Spleen (tissue), 11 donors: ENCODE measurements around the gene LGALS8. TPM values are rescaled to one million over a fixed set of nuclear protein-coding genes. Genes with fewer than 3 reads are reported as not detected.
A peak's percentile ranks its signal among the peaks of the same experiment; 100 is the strongest.
"Not testable (repeated sequence)": the region's sequence is repeated elsewhere in the genome, so short reads cannot be mapped to it uniquely, and the experiment has no call there.

Source experiments
- DNase-seq: peaks from one replicate; pipeline ENCODE4 v3.0.0-alpha.2; 2020
- H3K27ac ChIP-seq, 8 donors: fragments of 200-600 bp; sonication (generic) in 7 of 8; 1 replicate in 4 of 8; 2 replicates in 4 of 8; pipeline versions ENCODE4 v1.5.0 to v1.8.0; 2016 to 2021; ENCODE audit warnings: inconsistent platforms in 4 of 8, mild to moderate bottlenecking in 4 of 8, moderate library complexity in 1 of 8
- H3K27me3 ChIP-seq, 7 donors: fragments of 200-600 bp; sonication (generic) in 6 of 7; replicated peaks in 1 of 7; 1 replicate in 4 of 7; 2 replicates in 3 of 7; pipeline versions ENCODE4 v1.5.0 to v1.8.0; 2016 to 2021; ENCODE audit warnings: inconsistent platforms in 3 of 7, mild to moderate bottlenecking in 1 of 7
- H3K36me3 ChIP-seq, 6 donors: fragments of 200-600 bp; sonication (generic) in 5 of 6; 1 replicate in 4 of 6; 2 replicates in 2 of 6; pipeline versions ENCODE4 v1.5.0 to v1.8.0; 2016 to 2021; ENCODE audit warnings: inconsistent platforms in 2 of 6
- H3K4me1 ChIP-seq, 6 donors: fragments of 200-600 bp; sonication (generic) in 5 of 6; 1 replicate in 3 of 6; 2 replicates in 3 of 6; pipeline versions ENCODE4 v1.5.0 to v1.8.0; 2016 to 2021; ENCODE audit warnings: inconsistent platforms in 3 of 6
- H3K4me3 ChIP-seq, 8 donors: fragments of 200-600 bp; sonication (generic) in 7 of 8; 1 replicate in 4 of 8; 2 replicates in 4 of 8; pipeline versions ENCODE4 v1.5.0 to v1.8.0; 2016 to 2021; ENCODE audit warnings: inconsistent platforms in 4 of 8, mild to moderate bottlenecking in 4 of 8, moderate library complexity in 2 of 8
- H3K9me3 ChIP-seq, 8 donors: fragments of 200-600 bp; sonication (generic) in 7 of 8; 1 replicate in 4 of 8; 2 replicates in 4 of 8; pipeline versions ENCODE4 v1.5.0 to v1.8.0; 2016 to 2021; ENCODE audit warnings: inconsistent platforms in 4 of 8
- POLR2A ChIP-seq, 3 donors: fragments of 450-650 bp; IDR thresholded peaks; one replicate each; pipeline ENCODE4 v1.5.1; 2017; ENCODE audit warnings: antibody characterized with exemption in 3 of 3, mild to moderate bottlenecking in 1 of 3
- POLR2AphosphoS5 ChIP-seq, 3 donors: sonication (generic); formaldehyde crosslinking; IDR thresholded peaks; one replicate each; pipeline ENCODE4 v1.5.1; 2017; ENCODE audit warnings: antibody characterized with exemption in 3 of 3
- WGBS, 5 donors: extraction: QIAGEN DNeasy Blood & Tissue Kit in 3 of 5; methylation state at CpG; one replicate each; pipeline versions ENCODE4 v1.1.5 to v1.1.7; 2013 to 2018; 5-methylcytosine and 5-hydroxymethylcytosine counted together
- intact Hi-C: fragments of 100-400 bp; cut with DNase I; formaldehyde crosslinking; loops from one replicate; pipeline ENCODE4 v1.15.0; 2023; ENCODE audit warnings: low total_unique reads
- polyA plus RNA-seq, 3 donors: library from polyadenylated mRNA; stranded (reverse); fragments of 200-250 nt; gene quantifications; one replicate each; pipeline ENCODE4 v1.2.1, GENCODE V29; 2013
- total RNA-seq, 7 donors: library from RNA; depleted of rRNA in 3 of 7; stranded (reverse); fragments of >200 nt in 3 of 7; fragmentation: NEBNext Ultra II Directional in 4 of 7; extraction: Animal tissue kit (Norgen Biotek cat#: 25700) in 4 of 7; gene quantifications; one replicate each; pipeline versions ENCODE4 v1.1.0 to v1.2.1, GENCODE V29; 2016 to 2021
- TF ChIP-seq, protein P1 (sequence below), 11 experiments: fragments of 200-600 bp in 7 of 11; fragments of 450-650 bp in 4 of 11; sonication (generic) in 4 of 11; IDR thresholded peaks in 8 of 11; conservative IDR thresholded peaks in 3 of 11; 1 replicate in 7 of 11; 2 replicates in 4 of 11; pipeline versions ENCODE4 v1.4.0 to v1.8.0; 2016 to 2021; ENCODE audit warnings: antibody characterized with exemption in 11 of 11, inconsistent platforms in 4 of 11, mild to moderate bottlenecking in 1 of 11
- donor health status: healthy with polysubstance abuse.
- donor health status: DM: no; HTN: no; CAD: no; lungs with moderate emphysema.
- donor health status: DM: no; HTN: no; CAD: no.
- donor health status: Bipolar disorder and iron deficiency.
- donor health status: healthy.
- donor health status: DM: no; HTN: no; CAD: no.
- donor health status: DM: yes; HTN: yes; CAD: no.

Gene LGALS8
- total and polyA plus RNA-seq, 10 donors, result 18.4 to 276 (median 143) TPM

DNA sequence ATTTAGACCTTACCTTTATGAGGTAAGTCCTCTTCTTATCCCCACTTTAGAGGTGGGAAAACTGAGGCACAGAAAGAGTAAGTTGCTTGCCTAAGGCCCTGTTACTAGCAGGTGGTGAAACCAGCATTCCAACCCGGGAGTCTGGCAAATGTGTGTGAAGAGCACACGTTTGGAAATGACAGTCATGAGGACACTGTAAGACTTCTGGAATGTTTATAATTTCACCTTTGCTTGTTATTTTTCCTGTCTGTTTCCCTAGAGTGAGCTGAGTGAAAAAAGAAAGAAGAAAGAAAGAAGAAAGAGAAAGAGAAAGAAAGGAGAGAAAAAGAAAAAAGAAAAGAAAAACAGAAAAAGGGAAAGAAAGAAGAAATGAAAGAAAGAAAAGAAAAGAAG is 21.2 kb upstream of the LGALS8 start:
- no peak for DNase-seq
- no peaks in the 10 kb centered on the region for H3K36me3 ChIP-seq
- intact Hi-C loops, result no loop called here
- peak overlapping the region in 1 of 8 donors; percentile 47 for H3K4me3 ChIP-seq
- no peak for TF ChIP-seq POLR2A (IDR thresholded peaks at IDR 0.05)
- no peak for TF ChIP-seq POLR2AphosphoS5 (IDR thresholded peaks at IDR 0.05)
- TF ChIP-seq, protein P1, sequence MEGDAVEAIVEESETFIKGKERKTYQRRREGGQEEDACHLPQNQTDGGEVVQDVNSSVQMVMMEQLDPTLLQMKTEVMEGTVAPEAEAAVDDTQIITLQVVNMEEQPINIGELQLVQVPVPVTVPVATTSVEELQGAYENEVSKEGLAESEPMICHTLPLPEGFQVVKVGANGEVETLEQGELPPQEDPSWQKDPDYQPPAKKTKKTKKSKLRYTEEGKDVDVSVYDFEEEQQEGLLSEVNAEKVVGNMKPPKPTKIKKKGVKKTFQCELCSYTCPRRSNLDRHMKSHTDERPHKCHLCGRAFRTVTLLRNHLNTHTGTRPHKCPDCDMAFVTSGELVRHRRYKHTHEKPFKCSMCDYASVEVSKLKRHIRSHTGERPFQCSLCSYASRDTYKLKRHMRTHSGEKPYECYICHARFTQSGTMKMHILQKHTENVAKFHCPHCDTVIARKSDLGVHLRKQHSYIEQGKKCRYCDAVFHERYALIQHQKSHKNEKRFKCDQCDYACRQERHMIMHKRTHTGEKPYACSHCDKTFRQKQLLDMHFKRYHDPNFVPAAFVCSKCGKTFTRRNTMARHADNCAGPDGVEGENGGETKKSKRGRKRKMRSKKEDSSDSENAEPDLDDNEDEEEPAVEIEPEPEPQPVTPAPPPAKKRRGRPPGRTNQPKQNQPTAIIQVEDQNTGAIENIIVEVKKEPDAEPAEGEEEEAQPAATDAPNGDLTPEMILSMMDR (IDR thresholded peaks at IDR 0.05 in 8 of 11, conservative IDR thresholded peaks at IDR 0.05 in 3 of 11), result no peak
- peaks cover 3 to 18% (median 13%) of the 10 kb centered on the region in 6 donors for H3K4me1 ChIP-seq
- 40 to 58% (median 50%) methylated on average over 2 of the region's 2 CpGs for WGBS, 5 donors
- peak overlapping the region in 6 of 8 donors; percentile 57 to 78 (median 68) for H3K27ac ChIP-seq
- no peaks in the 10 kb centered on the region for H3K27me3 ChIP-seq
- no peaks in the 10 kb centered on the region for H3K9me3 ChIP-seq

DNA sequence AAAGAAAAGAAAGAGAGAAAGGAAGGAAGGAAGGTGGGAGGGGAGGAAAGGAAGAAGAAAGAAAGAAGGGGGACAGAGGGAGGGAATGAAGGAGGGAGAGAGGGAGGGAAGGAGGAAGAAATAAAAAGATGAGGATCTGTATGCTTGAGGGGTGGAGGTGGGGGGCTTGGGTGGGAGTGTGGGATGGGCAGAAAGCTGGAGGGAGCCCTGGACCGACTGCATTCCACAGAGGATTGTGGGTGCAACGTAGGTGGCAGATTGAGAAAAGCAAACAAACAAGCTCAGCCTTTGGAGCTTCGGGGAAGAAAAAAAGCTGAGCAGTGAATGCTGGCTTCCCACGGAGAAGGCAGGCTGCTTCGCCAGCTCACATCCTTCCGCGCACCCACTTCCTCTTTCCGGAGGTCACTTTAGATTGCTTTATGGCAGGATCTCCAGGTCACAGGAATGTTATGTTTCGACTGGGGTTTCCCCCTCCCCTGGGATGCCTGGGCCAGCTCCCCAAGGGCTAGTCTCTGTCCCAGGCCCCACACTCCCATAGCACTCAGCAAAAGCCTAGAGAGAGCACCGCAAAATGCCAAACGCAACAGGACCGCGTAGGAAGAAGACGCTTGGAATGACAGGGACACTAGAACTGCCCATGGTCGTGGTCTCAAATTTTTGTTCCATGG is 20.7 kb upstream of the LGALS8 start:
- H3K27ac ChIP-seq, result peak overlapping the region in 6 of 8 donors; percentile 57 to 78 (median 68)
- peaks cover 3 to 18% (median 15%) of the 10 kb centered on the region in 6 donors for H3K4me1 ChIP-seq
- H3K27me3 ChIP-seq, result no peaks in the 10 kb centered on the region
- WGBS, 5 donors, result 25 to 32% (median 27%) methylated on average over 15 of the region's 15 CpGs
- DNase-seq, result peak; percentile 86
- peak overlapping the region in 2 of 8 donors; percentile 10 to 47 for H3K4me3 ChIP-seq
- TF ChIP-seq, protein P1 (IDR thresholded peaks at IDR 0.05 in 8 of 11, conservative IDR thresholded peaks at IDR 0.05 in 3 of 11), result no peak
- peak in 2 of 3 donors; percentile 61 to 75 for TF ChIP-seq POLR2AphosphoS5 (IDR thresholded peaks at IDR 0.05)
- TF ChIP-seq POLR2A (IDR thresholded peaks at IDR 0.05), result no peak
- H3K36me3 ChIP-seq, result no peaks in the 10 kb centered on the region
- intact Hi-C loops, result no loop called here
- no peaks in the 10 kb centered on the region for H3K9me3 ChIP-seq

DNA sequence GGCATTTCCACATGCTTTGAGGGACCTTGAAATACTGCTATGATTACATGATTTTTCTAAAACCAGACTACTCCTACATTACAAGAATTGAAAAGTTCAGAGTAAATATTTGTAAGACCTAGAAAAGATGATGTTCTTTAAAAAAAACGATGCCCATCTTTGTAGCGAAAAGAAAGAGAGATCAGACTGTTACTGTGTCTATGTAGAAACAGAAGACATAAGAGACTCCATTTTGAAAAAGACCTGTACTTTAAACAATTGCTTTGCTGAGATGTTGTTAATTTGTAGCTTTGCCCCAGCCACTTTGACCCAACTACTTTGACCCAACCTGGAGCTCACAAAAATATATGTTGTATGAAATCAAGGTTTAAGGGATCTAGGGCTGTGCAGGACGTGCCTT is 19.4 kb upstream of the LGALS8 start:
- H3K36me3 ChIP-seq, H3K27me3 ChIP-seq, DNase-seq, H3K27ac ChIP-seq, intact Hi-C loops, H3K4me3 ChIP-seq, H3K9me3 ChIP-seq: not testable (repeated sequence)
- 87 to 93% (median 89%) methylated on average over 3 of the region's 3 CpGs for WGBS, 5 donors
- H3K4me1 ChIP-seq, result peaks cover 3 to 29% (median 20%) of the 10 kb centered on the region in 6 donors

DNA sequence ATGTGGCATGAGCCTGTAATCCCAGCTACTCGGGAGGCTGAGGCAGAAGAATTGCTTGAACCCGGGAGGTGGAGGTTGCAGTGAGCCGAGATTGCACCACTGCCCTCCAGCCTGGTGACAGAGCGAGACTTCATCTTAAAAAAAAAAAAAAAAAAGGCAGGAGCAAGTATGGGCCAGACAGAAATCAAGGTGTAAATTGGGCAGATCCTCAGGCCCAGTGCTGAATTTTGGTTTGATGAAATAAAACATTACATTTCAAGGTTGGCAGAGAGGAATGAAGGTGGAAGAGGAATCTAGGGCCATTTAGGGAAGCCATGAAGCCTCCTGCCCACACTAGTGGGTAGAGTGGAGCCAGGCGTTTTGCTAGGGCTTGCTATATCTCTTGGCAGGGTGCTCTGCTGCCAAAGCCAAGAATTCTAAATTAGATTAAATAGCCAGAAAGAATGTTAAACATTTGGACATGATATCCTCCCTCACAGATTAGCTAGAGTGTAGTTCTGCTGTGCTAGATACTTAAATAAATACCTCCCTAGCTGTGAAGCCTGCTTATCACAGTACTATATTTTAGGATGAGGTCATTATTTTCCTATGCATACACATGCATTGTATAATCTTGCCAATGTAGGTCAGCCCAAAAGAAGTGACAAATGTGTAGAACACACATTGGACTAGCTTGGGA is 16.6 kb upstream of the LGALS8 start:
- no peak for DNase-seq
- Histone ChIP-seq H3K9me3 (no peaks in the 10 kb centered on the region), H3K27me3 (no peaks in the 10 kb centered on the region), H3K36me3 (no peaks in the 10 kb centered on the region), H3K4me1 (peaks cover 2 to 35% (median 20%) of the 10 kb centered on the region in 6 donors), H3K4me3 (no peak overlapping the region), H3K27ac (peak overlapping the region in 2 of 8 donors; percentile 8 to 56)
- intact Hi-C loops, result no loop called here
- no peak for TF ChIP-seq POLR2A (IDR thresholded peaks at IDR 0.05)
- no peak for TF ChIP-seq POLR2AphosphoS5 (IDR thresholded peaks at IDR 0.05)
- TF ChIP-seq, protein P1 (IDR thresholded peaks at IDR 0.05 in 8 of 11, conservative IDR thresholded peaks at IDR 0.05 in 3 of 11), result no peak
- 81 to 91% (median 87%) methylated on average over 5 of the region's 5 CpGs for WGBS, 5 donors
